ENCODE data around the gene SLC6A20.

Gene SLC6A20

DNA sequence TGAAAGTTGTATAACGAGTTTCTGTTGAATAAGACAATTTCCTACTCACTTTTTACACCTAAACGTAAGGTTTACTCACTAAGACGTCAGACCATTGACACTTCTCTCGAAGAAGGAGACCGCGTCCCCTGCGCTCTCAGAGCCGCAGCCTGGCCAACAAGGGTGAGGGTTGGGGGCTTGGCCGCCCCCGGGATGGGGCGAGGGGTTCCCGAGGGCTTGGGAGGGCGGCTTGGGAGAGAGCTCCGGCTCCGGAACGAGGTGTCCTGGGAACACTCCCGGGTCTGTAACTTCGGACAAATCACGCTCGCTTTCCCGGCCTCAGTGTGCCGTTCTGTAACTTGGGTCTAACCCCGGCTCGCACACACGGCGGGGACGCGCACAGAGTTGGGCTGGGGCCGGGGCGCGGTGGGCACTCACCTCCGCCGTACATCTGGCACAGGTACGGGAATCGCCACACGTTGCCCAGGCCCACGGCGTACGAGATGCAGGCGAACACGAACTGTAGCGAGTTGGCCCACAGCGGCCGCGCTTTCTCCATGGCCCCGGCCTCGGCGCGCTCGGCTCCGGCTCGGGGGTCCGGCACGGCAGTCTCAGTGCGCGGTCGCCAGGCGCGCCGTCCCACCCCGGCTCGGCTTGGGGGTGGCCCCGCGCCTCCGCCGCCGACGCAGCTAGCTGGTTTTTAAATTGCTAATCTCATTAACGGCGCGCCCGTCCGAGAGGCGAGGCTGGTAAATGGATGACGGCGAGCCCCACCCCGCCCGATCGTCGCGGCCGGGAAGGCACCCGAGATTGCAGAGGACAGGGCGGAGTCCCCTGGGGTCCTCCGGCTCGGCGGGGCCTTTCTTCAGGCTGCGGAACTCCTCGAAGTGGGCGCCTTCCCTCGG is at the start of gene SLC6A20:
TSS of gene SLC6A20 (minus strand) at position 655 of the 884 bp plus-strand sequence. CDS start at position 538, 117 bp downstream.
- peak within 1 kb of the TSS; percentile 50; the same call in 1 of the 2 replicates for H3K4me3 ChIP-seq (ENCODE audit: low read length)

GRCh38 chr3:45844616-45845015 is 48.3 kb upstream of the SLC6A20 start:
- no peak for TF ChIP-seq ZNF274 (IDR thresholded peaks at IDR 0.05; ENCODE audit: low read depth, low read length)
- H3K4me3 ChIP-seq (ENCODE audit: low read length) = no peak overlapping the region

More for the DNA sequence above, at the start of gene SLC6A20:
- TF ChIP-seq ZNF274 (IDR thresholded peaks at IDR 0.05; ENCODE audit: low read depth, low read length) = no peak

DNA sequence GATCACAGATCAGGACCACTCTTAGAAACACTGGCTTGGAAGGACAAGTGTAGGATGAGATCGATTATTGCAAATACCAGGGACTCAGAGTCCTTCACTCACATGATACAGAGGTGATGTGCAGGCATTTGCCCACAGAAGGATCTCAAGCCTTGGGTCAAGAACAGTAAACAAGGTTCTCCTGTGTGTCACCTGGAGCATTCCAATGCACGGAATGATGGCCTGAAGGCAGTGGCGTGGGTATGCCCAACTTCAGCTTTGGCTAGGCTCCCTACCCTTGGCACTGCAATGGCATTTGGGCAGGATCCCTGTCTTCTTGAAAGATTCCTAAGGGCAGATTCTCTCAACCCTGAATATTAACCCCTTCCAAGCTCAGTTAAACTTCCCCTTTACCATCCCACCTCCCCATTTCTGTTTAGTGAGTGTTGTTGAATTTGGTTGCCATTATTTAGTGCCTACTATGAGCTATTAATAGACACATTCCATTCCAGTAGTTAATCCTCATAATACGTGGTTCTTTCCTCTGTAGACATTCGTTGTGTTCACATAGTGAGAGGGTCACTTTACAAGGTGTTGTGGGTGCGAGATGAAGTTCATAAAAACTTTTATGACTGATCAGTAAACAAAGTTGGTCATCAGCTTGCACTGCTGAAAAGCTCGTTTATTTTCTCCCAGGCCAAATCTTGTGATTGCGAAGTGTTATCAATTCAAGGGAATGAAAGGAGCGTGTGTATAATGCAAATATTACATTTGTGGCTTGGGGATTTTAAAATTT is 46.7 kb upstream of the SLC6A20 start:
- no peak for TF ChIP-seq ZNF274 (IDR thresholded peaks at IDR 0.05; ENCODE audit: low read depth, low read length)
- H3K4me3 ChIP-seq (ENCODE audit: low read length) = no peak overlapping the region

DNA sequence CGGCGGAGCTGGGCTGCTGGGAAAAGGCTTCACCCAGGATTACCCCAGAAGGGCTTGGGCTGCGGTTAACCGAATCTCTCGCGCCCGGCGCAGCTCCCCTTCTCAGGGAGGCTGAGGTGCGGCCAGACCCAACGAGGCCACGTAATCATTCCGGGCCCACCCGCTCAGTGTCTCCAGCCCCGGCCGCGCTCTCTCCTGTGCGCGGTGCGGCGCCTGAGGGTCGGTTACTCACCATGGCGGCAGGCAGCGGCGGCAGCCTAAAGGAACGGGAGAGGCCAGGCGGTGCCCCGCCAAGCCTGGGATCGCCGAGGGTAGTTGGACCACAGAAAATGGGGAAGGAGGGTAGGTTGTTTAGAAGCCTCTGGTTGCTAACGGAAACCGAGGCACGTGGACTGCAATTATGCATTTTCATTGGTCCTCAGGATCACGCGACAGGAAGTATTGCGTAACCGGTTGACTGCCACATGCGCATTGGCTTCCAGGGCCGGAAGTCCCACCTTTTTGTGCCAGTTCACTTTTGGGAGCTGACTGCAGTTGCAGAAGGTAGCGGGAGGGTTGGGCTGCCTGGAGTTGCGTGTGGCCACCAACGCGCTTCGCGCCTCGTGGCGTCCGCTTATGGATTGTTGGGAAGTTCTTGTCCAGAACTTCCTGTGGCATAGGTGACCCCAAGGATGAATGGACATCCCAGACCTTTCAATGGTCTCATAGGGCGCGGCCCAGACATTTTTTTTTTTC is 45.6 kb upstream of the SLC6A20 start, which contains the start of gene LZTFL1:
TSS of gene LZTFL1 (minus strand) at position 363 of the 735 bp plus-strand sequence. CDS start at position 235, 128 bp downstream.
- TF ChIP-seq ZNF274 (IDR thresholded peaks at IDR 0.05; ENCODE audit: low read depth, low read length) = no peak
- peak within 1 kb of the TSS; percentile 65 for H3K4me3 ChIP-seq (ENCODE audit: low read length)

DNA sequence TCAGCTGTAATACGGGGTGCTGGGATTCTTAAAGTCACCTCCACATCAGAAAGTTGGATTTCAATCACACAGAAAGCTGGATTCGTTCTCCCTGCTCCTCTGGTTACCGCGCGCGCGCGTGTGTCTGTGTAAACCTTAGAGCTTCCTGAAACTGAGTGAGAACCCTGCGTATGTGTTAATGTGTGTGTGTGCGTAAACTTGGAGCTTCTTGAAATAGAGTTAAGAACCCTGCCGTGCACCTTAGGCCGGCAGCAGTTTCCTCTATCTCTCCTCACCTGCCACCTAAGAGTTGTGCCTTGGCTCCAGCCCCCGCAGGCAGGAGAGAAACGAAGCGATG is 45.1 kb upstream of the SLC6A20 start:
- TF ChIP-seq ZNF274 (IDR thresholded peaks at IDR 0.05; ENCODE audit: low read depth, low read length) = no peak
- H3K4me3 ChIP-seq (ENCODE audit: low read length) = peak overlapping the region; percentile 65

DNA sequence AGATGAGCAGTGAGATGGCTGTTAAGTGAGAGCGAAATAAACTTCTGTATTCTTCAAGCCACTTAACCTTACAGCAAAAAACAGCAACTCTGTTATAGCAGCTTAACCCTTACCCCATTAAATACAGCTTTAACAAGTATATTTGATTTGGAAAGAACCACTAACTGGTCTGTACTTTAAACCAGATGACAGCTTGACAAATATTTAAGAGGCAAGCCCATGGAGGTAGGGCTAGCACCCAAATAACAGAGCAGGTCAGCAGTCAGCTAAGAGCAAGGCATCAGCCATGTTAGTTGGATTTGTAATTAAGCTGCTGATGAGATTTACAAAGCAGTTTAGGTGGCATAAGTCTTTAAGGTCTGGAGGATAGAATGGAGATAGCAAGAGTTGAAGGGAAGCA is 42.1 kb upstream of the SLC6A20 start:
- no peak overlapping the region for H3K4me3 ChIP-seq (ENCODE audit: low read length)
- no peak for TF ChIP-seq ZNF274 (IDR thresholded peaks at IDR 0.05; ENCODE audit: low read depth, low read length)

DNA sequence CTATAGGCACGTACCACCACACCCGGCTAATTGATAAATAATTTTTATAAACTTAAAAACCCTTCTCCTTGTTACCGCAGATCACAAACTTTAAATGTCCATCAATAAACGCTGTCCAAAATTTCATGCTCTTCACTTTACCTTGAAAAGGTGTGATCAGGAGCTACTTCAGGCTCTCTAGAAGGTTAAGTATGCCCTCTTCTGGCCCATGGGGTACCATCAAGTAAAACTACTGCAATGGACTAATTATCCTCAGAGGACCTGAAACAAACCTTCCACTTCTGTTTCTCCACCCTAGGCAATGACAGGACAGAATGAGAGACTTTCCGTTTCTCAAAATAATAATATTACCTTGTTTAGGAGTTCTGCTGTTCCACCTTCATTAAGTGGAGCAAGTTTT is 36.4 kb upstream of the SLC6A20 start:
- TF ChIP-seq ZNF274 (IDR thresholded peaks at IDR 0.05; ENCODE audit: low read depth, low read length) = no peak
- no peak overlapping the region for H3K4me3 ChIP-seq (ENCODE audit: low read length)

GRCh38 chr3:45830121-45830520 is 33.8 kb upstream of the SLC6A20 start:
- no peak for TF ChIP-seq ZNF274 (IDR thresholded peaks at IDR 0.05; ENCODE audit: low read depth, low read length)
- H3K4me3 ChIP-seq (ENCODE audit: low read length) = no peak overlapping the region

GRCh38 chr3:45826908-45827307 is 30.6 kb upstream of the SLC6A20 start:
- no peak for TF ChIP-seq ZNF274 (IDR thresholded peaks at IDR 0.05; ENCODE audit: low read depth, low read length)
- no peak overlapping the region for H3K4me3 ChIP-seq (ENCODE audit: low read length)

GRCh38 chr3:45826321-45826720 is 30.0 kb upstream of the SLC6A20 start:
- no peak for TF ChIP-seq ZNF274 (IDR thresholded peaks at IDR 0.05; ENCODE audit: low read depth, low read length)
- no peak overlapping the region for H3K4me3 ChIP-seq (ENCODE audit: low read length)

GRCh38 chr3:45821127-45821526 is 24.8 kb upstream of the SLC6A20 start:
- TF ChIP-seq ZNF274 (IDR thresholded peaks at IDR 0.05; ENCODE audit: low read depth, low read length) = no peak
- H3K4me3 ChIP-seq (ENCODE audit: low read length) = no peak overlapping the region

DNA sequence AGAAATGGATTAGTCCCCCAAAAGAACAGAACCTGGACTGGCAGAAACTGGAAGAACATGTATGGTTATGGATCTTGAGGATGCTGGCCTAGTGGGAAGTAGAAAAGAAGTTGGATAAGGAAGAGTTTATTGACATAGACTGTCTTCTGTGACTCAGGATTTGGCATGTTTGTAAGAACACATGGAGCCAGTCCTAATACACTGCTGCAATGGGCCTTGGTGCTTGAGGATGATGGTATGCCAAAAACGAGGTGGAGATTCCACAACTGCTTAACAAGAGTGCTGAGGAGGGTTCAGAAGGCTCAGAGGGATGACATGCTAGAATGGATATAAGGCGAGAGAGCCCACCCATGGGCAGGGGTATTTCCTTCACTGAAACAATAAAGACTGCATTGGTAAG is 23.2 kb upstream of the SLC6A20 start:
- H3K4me3 ChIP-seq (ENCODE audit: low read length) = no peak overlapping the region

DNA sequence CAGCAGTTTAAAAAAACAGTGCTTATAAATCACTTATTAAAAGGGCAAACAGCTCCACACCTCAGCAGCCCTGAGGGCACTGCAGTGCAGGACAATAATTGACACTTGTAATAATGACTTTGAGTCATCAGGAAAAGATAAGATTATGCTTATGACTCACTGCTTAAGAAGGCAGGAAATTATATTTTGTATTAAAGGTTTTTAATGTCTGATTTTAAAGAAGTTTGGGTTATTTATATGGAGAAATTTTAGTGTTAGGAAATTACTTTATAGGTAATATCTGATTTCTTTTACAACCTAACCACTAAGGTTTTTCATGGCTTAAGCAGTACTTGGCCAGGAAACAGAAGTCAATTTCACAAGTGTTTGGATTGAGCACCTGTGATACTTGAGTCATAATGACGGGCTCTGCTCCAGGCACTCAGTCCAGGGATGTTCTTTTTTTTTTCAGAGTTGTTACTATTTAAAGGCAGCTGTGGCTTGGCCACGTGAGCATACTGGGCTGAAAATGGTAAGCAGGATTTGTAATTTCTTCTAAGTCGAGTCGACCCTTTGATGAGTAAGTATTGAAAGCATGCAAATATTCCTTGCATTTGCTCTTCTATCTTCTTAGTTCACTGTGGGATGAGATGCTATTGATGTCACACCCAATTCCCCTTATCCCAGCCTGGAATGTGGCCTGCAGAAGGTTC is 21.6 kb upstream of the SLC6A20 start:
- no peak for TF ChIP-seq ZNF274 (IDR thresholded peaks at IDR 0.05; ENCODE audit: low read depth, low read length)
- H3K4me3 ChIP-seq (ENCODE audit: low read length) = no peak overlapping the region

More for the DNA sequence above, 23.2 kb upstream of the SLC6A20 start:
- TF ChIP-seq ZNF274 (IDR thresholded peaks at IDR 0.05; ENCODE audit: low read depth, low read length) = no peak

GRCh38 chr3:45816544-45816943 is 20.2 kb upstream of the SLC6A20 start:
- TF ChIP-seq ZNF274 (IDR thresholded peaks at IDR 0.05; ENCODE audit: low read depth, low read length) = no peak
- no peak overlapping the region for H3K4me3 ChIP-seq (ENCODE audit: low read length)
